HUES64 (cell line): ENCODE results near the gene ZSCAN5A.
A peak's percentile ranks its signal among the peaks of the same experiment; 100 is the strongest.
"Not testable (repeated sequence)": the region's sequence is repeated elsewhere in the genome, so short reads cannot be mapped to it uniquely, and the experiment has no call there.

Experiments
- H3K27ac ChIP-seq: 2 replicates; pipeline ENCODE4 v1.7.0; 2013; ENCODE audit warnings: low read depth, low read length, inconsistent platforms
- H3K27me3 ChIP-seq: 2 replicates; pipeline ENCODE4 v1.6.1; 2013; ENCODE audit warnings: mild to moderate bottlenecking, low read length; ENCODE audit not compliant: insufficient read depth
- H3K36me3 ChIP-seq: 2 replicates; pipeline ENCODE4 v1.6.1; 2013; ENCODE audit warnings: mild to moderate bottlenecking, low read length; ENCODE audit not compliant: insufficient read depth
- H3K4me1 ChIP-seq: 2 replicates; pipeline ENCODE4 v1.6.1; 2013; ENCODE audit warnings: mild to moderate bottlenecking, low read length, moderate library complexity; ENCODE audit not compliant: insufficient read depth
- H3K4me3 ChIP-seq: 2 replicates; pipeline ENCODE4 v1.5.1; 2013; ENCODE audit warnings: mild to moderate bottlenecking, low read length, moderate library complexity
- H3K9ac ChIP-seq: 2 replicates; pipeline ENCODE4 v1.6.1; 2013; ENCODE audit warnings: mild to moderate bottlenecking, low read depth, low read length
- H3K9me3 ChIP-seq: 2 replicates; pipeline ENCODE4 v1.6.1; 2013; ENCODE audit warnings: low read depth, low read length; ENCODE audit not compliant: insufficient read depth
- WGBS: fragments of 150-250, 120-280 bp; methylation state at CpG from one replicate; pipeline ENCODE4 v1.1.7; 2013; ENCODE audit warnings: missing lambda C conversion rate; 5-methylcytosine and 5-hydroxymethylcytosine counted together

Gene ZSCAN5A

DNA sequence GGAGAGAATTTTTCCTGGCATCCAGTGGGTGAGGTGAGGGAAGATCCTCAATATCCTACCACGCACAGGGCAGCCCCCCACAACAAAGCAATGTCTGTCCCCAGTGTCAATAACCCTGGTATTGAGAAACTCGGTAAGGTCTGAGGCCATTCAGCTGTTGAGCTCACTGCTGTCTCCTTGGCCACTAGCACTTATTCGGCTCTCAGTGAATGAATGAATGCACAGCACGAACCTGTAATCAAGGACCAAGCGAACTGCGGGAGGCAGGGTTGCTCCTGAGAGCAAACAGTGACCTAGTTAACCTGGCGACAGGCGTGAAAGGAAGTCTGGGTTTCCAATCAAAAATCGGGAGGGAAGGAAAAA is 640 bp downstream of the ZSCAN5A start:
- H3K27ac ChIP-seq, result peak overlapping the region; percentile 89
- peak overlapping the region; percentile 81 for H3K4me3 ChIP-seq
- peaks cover 4% of the 10 kb centered on the region; the same call in 1 of the 2 replicates for H3K4me1 ChIP-seq
- H3K36me3 ChIP-seq, result peaks cover 16% of the 10 kb centered on the region; the same call in 1 of the 2 replicates
- H3K9me3 ChIP-seq, result peaks cover 2% of the 10 kb centered on the region; the same call in 1 of the 2 replicates
- H3K9ac ChIP-seq, result peak overlapping the region; percentile 91
- H3K27me3 ChIP-seq, result no peaks in the 10 kb centered on the region
- 3% methylated on average over 9 of the region's 9 CpGs for WGBS

DNA sequence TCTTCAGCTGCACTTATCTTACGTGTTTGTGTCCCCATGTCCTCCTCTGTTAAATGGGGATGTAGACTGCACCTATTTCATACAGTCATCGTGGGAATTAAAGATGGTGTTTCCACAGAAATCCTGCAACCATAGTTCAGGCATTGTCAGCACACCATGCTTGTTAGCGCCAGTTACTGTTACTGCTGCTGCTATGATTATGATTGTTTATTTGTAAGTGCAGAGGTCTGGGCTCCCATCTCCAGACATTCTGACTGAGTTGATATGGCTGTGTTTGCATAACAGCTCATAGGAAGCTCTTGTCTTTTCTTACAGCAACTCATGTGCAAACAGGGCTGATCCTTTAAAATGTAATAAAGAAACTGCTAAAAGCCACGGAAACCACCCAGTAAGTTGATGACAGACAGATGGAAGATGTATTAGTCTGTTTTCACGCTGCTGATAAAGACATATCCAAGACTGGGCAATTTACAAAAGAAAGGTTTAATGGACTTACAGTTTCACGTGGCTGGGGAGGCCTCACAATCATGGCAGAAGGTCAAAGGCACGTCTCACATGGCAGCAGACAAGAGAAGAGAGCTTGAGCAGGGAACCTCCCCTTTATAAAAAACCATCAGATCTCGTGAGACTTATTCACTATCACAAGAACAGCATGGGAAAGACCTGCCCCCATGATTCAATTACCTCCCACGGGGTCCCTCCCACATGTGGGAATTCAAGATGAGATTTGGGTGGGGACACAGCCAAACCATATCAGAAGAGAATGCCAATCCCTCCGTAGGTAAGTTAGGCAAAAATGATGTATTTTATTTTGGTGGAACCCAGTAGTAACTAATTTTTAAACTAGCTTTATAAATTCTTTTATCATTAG is 1.6 kb downstream of the ZSCAN5A start:
- H3K27me3 ChIP-seq, result no peaks in the 10 kb centered on the region
- WGBS, result 91% methylated on average over 10 of the region's 10 CpGs
- H3K9ac ChIP-seq, result no peak overlapping the region
- H3K36me3 ChIP-seq, result peaks cover 16% of the 10 kb centered on the region; the same call in 1 of the 2 replicates
- peaks cover 2% of the 10 kb centered on the region; the same call in 1 of the 2 replicates for H3K9me3 ChIP-seq
- peaks cover 4% of the 10 kb centered on the region; the same call in 1 of the 2 replicates for H3K4me1 ChIP-seq
- H3K27ac ChIP-seq, result no peak overlapping the region
- peak overlapping the region; percentile 81 for H3K4me3 ChIP-seq

- Histone ChIP-seq H3K27me3 (no peaks in the 10 kb centered on the region), H3K9ac (no peak overlapping the region)
These were observed 2.3 kb downstream of the ZSCAN5A start for GRCh38 chr19:56312342-56312741.

GRCh38 chr19:56310462-56310861 is 4.2 kb downstream of the ZSCAN5A start:
- Histone ChIP-seq H3K4me1 (peaks cover 4% of the 10 kb centered on the region; the same call in 1 of the 2 replicates), H3K9ac (no peak overlapping the region), H3K36me3 (peaks cover 20% of the 10 kb centered on the region; the same call in 1 of the 2 replicates), H3K4me3 (no peak overlapping the region), H3K27me3 (no peaks in the 10 kb centered on the region), H3K27ac (no peak overlapping the region), H3K9me3 (peaks cover 2% of the 10 kb centered on the region; the same call in 1 of the 2 replicates)
- WGBS, result 97% methylated on average over 7 of the region's 8 CpGs

More at GRCh38 chr19:56312342-56312741, 2.3 kb downstream of the ZSCAN5A start:
- Histone ChIP-seq H3K27ac (no peak overlapping the region), H3K4me3 (no peak overlapping the region), H3K4me1 (peaks cover 4% of the 10 kb centered on the region; the same call in 1 of the 2 replicates), H3K36me3 (peaks cover 20% of the 10 kb centered on the region; the same call in 1 of the 2 replicates), H3K9me3 (peaks cover 2% of the 10 kb centered on the region; the same call in 1 of the 2 replicates)
- WGBS, result 94% methylated on average over 4 of the region's 4 CpGs

GRCh38 chr19:56309511-56310185 is 5.0 kb downstream of the ZSCAN5A start:
- Histone ChIP-seq H3K9ac (no peak overlapping the region), H3K27ac (no peak overlapping the region), H3K9me3 (peaks cover 2% of the 10 kb centered on the region; the same call in 1 of the 2 replicates), H3K27me3 (no peaks in the 10 kb centered on the region), H3K36me3 (peaks cover 23% of the 10 kb centered on the region; the same call in 1 of the 2 replicates), H3K4me3 (no peak overlapping the region), H3K4me1 (peaks cover 4% of the 10 kb centered on the region; the same call in 1 of the 2 replicates)
- 81% methylated on average over 11 of the region's 11 CpGs for WGBS

- H3K4me3 ChIP-seq, result no peak overlapping the region
- 97% methylated on average over 6 of the region's 7 CpGs for WGBS
These were observed 5.8 kb downstream of the ZSCAN5A start for GRCh38 chr19:56308792-56309191.

DNA sequence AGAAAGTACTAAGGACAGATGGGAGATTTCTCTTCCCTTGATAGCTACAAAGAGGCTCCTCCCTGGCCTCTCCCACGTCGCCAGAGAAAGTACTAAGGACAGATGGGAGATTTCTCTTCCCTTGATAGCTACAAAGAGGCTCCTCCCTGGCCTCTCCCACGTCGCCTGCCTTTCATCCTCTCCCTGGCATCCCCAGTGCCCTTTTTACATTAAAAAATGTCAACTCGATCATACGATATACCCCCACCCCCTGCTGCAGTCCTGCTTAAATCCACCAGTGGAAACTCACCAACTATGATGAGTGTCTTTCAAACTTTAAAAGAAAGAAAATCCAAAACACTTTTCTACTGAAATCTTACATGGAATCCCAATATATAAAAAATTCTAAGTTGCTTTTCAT is 7.6 kb downstream of the ZSCAN5A start:
- H3K4me1 ChIP-seq, H3K9ac ChIP-seq, H3K4me3 ChIP-seq, H3K27me3 ChIP-seq, H3K27ac ChIP-seq, H3K9me3 ChIP-seq: not testable (repeated sequence)
- 87% methylated on average over 6 of the region's 6 CpGs for WGBS
- peaks cover 16% of the 10 kb centered on the region; the same call in 1 of the 2 replicates for H3K36me3 ChIP-seq

More at GRCh38 chr19:56308792-56309191, 5.8 kb downstream of the ZSCAN5A start:
- H3K9me3 ChIP-seq, result peaks cover 2% of the 10 kb centered on the region; the same call in 1 of the 2 replicates
- no peak overlapping the region for H3K27ac ChIP-seq
- no peaks in the 10 kb centered on the region for H3K27me3 ChIP-seq
- no peak overlapping the region for H3K9ac ChIP-seq
- peaks cover 23% of the 10 kb centered on the region; the same call in 1 of the 2 replicates for H3K36me3 ChIP-seq
- H3K4me1 ChIP-seq, result peaks cover 3% of the 10 kb centered on the region; the same call in 1 of the 2 replicates

DNA sequence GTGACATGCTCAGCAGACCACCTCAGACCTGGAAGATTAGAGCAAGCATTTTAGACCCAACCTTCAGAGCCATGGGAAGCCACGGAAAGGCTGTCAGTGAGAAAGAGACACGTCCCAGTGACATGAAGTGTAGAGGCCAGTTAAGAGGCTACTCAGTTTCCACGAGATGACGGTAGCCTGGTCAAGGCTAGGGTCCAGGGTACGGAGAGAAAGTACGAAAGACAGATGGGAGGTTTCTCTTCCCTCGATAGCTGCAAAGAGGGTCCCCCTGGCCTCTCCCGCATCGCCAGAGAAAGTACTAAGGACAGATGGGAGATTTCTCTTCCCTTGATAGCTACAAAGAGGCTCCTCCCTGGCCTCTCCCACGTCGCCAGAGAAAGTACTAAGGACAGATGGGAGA is 8.6 kb downstream of the ZSCAN5A start:
- Histone ChIP-seq H3K36me3 (peaks cover 12% of the 10 kb centered on the region; the same call in 1 of the 2 replicates), H3K9me3 (peaks cover 2% of the 10 kb centered on the region; the same call in 1 of the 2 replicates), H3K27ac (no peak overlapping the region), H3K4me3 (no peak overlapping the region), H3K4me1 (no peaks in the 10 kb centered on the region), H3K27me3 (no peaks in the 10 kb centered on the region), H3K9ac (no peak overlapping the region)
- WGBS, result 96% methylated on average over 7 of the region's 11 CpGs

GRCh38 chr19:56304243-56304642 is 10.4 kb downstream of the ZSCAN5A start:
- Histone ChIP-seq H3K9me3 (no peaks in the 10 kb centered on the region), H3K36me3 (peaks cover 6% of the 10 kb centered on the region; the same call in 1 of the 2 replicates), H3K9ac (no peak overlapping the region), H3K27me3 (no peaks in the 10 kb centered on the region), H3K4me1 (no peaks in the 10 kb centered on the region), H3K27ac (no peak overlapping the region), H3K4me3 (no peak overlapping the region)
- 92% methylated on average over 9 of the region's 9 CpGs for WGBS

GRCh38 chr19:56301886-56302620 is 12.6 kb downstream of the ZSCAN5A start:
- Histone ChIP-seq H3K36me3 (peaks cover 3% of the 10 kb centered on the region; the same call in 1 of the 2 replicates), H3K9ac (no peak overlapping the region), H3K27ac (no peak overlapping the region), H3K27me3 (no peaks in the 10 kb centered on the region), H3K4me3 (no peak overlapping the region), H3K4me1 (no peaks in the 10 kb centered on the region), H3K9me3 (no peaks in the 10 kb centered on the region)
- WGBS, result 89% methylated on average over 9 of the region's 9 CpGs
